VCaP (cell line): ENCODE measurements around the gene HIBCH.
"Not testable (repeated sequence)": the region's sequence is repeated elsewhere in the genome, so short reads cannot be mapped to it uniquely, and the experiment has no call there.

Source experiments
- H3K27ac ChIP-seq: fragments of 450-650 bp; 2 replicates; pipeline ENCODE4 v1.5.1; 2017
- TF ChIP-seq, protein P1 (sequence below): fragments of 450-650 bp; conservative IDR thresholded peaks from 2 replicates; pipeline ENCODE4 v1.5.1; 2017; ENCODE audit warnings: mild to moderate bottlenecking, moderate library complexity

Gene HIBCH

DNA sequence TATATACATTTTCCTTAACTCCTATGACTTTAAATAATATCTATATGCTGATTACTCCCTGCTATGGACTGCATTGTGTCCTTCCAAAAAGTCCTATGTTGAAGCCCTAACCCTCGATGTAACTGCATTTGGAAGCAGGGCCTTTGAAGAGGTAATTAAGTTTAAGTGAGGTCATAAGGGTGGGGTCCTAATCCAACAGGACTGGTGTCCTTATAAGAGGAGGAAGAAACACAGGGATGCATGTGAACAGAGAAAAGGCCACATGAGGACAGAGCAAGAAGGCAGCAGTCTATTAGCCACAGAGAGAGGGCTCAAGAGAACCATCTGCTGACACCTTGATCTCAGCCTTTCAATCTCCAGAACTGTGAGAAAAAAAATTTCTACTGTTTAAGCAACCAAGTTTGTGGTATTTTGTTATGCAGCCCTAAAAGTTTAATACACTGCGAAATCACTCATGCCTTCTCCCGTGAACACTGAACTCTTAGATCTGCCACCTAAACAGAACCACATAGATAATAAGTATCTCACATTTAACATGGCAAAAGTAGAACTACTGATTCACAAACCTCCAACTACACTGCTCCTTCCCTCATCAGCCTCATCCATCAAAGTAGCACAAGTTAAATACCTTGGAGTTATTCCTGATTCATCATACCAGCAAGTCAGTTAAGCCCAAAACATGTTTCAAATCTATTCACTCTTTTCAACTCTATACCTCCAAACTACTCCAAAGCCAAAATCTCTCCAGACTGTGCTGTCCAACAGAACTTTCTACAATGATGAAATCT is 65.4 kb downstream of the HIBCH start:
- TF ChIP-seq, protein P1, sequence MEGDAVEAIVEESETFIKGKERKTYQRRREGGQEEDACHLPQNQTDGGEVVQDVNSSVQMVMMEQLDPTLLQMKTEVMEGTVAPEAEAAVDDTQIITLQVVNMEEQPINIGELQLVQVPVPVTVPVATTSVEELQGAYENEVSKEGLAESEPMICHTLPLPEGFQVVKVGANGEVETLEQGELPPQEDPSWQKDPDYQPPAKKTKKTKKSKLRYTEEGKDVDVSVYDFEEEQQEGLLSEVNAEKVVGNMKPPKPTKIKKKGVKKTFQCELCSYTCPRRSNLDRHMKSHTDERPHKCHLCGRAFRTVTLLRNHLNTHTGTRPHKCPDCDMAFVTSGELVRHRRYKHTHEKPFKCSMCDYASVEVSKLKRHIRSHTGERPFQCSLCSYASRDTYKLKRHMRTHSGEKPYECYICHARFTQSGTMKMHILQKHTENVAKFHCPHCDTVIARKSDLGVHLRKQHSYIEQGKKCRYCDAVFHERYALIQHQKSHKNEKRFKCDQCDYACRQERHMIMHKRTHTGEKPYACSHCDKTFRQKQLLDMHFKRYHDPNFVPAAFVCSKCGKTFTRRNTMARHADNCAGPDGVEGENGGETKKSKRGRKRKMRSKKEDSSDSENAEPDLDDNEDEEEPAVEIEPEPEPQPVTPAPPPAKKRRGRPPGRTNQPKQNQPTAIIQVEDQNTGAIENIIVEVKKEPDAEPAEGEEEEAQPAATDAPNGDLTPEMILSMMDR = no peak

DNA sequence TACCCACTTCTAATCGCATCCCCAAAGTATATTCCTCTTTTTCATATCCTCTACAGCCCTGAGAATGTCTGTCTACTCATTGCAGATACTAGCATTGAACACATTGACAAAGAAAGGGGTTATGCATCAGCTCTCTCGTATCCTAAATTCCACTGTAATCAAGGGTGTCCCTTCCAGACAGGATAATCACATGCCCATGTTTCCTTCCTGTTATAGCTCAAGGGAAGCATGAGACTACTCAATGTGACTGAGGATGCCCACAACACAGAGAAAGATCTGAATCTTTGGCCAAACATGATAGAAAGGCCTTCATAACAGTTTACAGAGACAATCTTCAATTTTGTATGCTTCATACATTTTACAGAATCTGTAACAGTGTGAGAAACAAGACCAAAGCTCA is 69.2 kb downstream of the HIBCH start:
- H3K27ac ChIP-seq = no peak overlapping the region
- TF ChIP-seq, protein P1 = no peak

More for the DNA sequence above, 65.4 kb downstream of the HIBCH start:
- no peak overlapping the region for H3K27ac ChIP-seq

DNA sequence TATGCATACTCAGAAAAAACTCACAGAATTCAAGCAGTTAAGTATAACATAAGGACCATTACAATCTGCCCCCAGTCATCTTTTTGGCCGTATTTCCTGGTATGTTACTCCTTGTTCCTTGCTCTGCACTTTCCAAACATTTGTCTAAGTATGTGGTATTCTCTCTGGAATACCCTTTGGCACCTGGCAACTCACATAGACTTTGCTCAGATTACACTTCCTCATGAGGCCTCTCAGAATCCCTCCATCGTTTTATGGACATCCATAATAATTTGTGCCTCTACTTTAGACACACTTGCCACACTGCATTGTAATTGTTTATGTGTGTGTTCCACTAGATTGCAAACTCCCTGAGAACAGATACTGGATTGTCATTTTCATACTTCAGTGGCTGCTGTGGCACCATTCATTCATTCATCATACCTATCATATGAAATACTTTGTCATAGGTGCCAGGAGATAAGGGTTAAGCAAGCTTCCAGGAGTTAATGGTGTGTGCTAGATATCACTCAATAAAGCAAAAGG is 84.0 kb downstream of the HIBCH start:
- H3K27ac ChIP-seq = peak overlapping the region; percentile 61
- TF ChIP-seq, protein P1 = no peak

DNA sequence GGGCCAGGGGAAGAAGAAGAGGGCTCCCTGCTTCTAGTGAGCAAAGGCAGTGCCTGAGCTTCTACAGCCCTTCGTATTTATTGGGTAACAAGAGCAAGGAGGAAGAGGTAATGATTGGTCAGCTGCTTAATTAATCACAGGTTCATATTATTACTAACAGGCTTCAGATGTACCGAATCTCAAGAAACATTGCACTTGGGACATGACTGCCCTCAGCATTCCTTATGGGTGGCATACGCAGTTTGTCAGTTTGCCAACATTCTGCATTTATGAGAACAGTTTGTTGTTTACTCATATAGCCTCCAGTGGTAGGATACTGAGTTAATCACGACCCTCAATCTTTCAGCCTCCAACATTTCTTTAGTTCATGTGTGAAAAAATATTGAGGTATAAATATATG is 84.5 kb downstream of the HIBCH start:
- peak overlapping the region; percentile 61 for H3K27ac ChIP-seq
- TF ChIP-seq, protein P1 = no peak

DNA sequence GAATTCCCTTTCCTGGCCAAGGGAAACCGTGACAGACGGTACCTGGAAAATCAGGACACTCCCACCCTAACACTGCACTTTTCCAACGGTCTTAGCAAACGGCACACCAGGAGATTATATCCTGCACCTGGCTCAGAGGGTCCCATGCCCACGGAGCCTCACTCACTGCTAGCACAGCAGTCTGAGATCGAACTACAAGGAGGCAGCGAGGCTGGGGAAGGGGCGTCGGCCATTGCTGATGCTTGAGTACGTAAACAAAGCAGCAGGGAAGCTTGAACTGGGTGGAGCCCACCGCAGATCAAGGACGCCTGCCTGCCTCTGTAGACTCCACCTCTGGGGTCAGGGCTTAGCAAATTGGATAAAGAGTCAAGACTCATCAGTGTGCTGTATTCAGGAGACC is 95.6 kb downstream of the HIBCH start:
- H3K27ac ChIP-seq = not testable (repeated sequence)

DNA sequence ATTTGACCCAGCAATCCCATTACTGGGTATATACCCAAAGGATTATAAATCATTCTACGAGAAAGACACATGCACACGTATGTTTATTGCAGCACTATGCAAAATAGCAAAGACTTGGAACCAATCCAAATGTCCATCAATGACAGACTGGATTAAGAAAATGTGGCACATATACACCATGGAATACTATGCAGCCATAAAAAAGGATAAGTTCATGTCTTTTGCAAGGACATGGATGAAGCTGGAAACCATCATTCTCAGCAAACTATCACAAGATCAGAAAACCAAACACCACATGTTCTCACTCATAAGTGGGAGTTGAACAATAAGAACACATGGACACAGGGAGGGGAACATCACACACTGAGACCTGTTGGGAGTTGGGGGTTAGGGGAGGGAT is 96.9 kb downstream of the HIBCH start:
- not testable (repeated sequence) for H3K27ac ChIP-seq

DNA sequence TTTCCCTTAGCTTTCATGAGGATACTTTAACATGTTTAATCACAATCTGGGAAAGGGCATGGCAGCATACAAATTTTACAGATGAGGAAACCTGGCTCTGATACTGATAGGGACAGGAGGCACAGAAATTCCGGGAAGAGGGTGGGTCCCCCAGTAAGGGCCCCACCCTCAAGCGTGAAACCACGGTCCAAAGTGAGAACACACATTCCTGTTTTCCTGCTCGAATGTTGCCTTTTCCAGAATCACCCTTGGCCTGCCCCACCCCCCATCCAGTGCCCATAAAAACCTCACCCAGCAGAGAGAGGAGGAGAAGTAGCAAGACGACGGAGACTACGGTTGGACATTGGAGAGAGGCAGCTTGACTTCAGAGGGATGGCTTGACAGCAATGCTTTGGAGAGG is 98.2 kb downstream of the HIBCH start:
- TF ChIP-seq, protein P1 = no peak
- no peak overlapping the region for H3K27ac ChIP-seq

DNA sequence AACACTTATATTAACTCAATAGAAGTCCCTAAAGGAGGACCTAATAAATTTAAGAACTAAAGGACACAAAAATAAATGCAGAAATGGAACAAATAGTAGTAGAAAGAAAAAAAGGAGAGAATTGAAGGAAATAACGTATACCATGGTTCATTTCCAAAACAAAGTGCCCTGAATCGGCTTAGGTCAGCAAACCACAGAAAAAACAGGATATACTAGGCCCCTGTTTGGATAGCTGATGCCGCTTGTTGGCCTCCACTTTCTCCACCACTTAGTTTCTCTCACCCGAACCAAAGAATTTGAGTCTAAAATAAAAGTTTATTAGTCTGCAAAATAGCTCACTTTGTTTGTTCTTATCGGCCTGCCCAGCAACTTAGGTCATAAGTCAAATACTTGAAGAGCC is 100.4 kb downstream of the HIBCH start:
- no peak overlapping the region for H3K27ac ChIP-seq
- TF ChIP-seq, protein P1 = no peak
